PC-9 (cell line): ENCODE results near the gene LRRC39. TPM values are rescaled to one million over a fixed set of nuclear protein-coding genes. Genes with fewer than 3 reads are reported as not detected.

Experiments used
- BruUV-seq: library from RNA; stranded (reverse); fragments of 400-500 nt; replicated peaks from 2 replicates; lab custom pipeline; 2021; lab: Mats Ljungman, UMichigan
- CTCF ChIA-PET: fragments of 300-600 bp; sonication (Branson Sonifier 250); formaldehyde crosslinking; loops from one replicate; lab custom pipeline; 2022; ENCODE audit warnings: antibody characterized with exemption; lab: Charles Lee
- POLR2A ChIA-PET: fragments of 300-600 bp; sonication (Branson Sonifier 250); formaldehyde crosslinking; loops from one replicate; lab custom pipeline; 2022; ENCODE audit warnings: antibody characterized with exemption; ENCODE audit not compliant: unreplicated experiment; lab: Charles Lee
- DNase-seq, 2 experiments: peaks; one replicate each; pipeline versions ENCODE4 v3.0.0 to v3.0.0-alpha.2; 2015 to 2022; ENCODE audit warnings: mixed read lengths in 1 of 2
- H2AFZ ChIP-seq: fragments of 200-600 bp; sonication (generic); 2 replicates; pipeline ENCODE4 v1.8.1; 2017; ENCODE audit warnings: antibody characterized with exemption
- H3F3A ChIP-seq: fragments of 200-600 bp; sonication (generic); 2 replicates; pipeline ENCODE4 v1.8.1; 2017; ENCODE audit warnings: antibody characterized with exemption, mild to moderate bottlenecking, low read depth; ENCODE audit not compliant: insufficient read depth
- H3K27ac ChIP-seq: fragments of 200-600 bp; sonication (generic); 2 replicates; pipeline ENCODE4 v1.6.1; 2016; ENCODE audit warnings: mixed run types
- H3K27me3 ChIP-seq: fragments of 200-600 bp; sonication (generic); 2 replicates; pipeline ENCODE4 v1.6.1; 2016; ENCODE audit warnings: low read depth, mixed run types; ENCODE audit not compliant: insufficient read depth
- H3K36me3 ChIP-seq: fragments of 200-600 bp; sonication (generic); 2 replicates; pipeline ENCODE4 v1.6.1; 2016; ENCODE audit warnings: low read depth, mixed run types
- H3K4me1 ChIP-seq: fragments of 200-600 bp; sonication (generic); replicated peaks from 2 replicates; pipeline ENCODE4 v1.6.1; 2016; ENCODE audit warnings: mixed run types; ENCODE audit not compliant: insufficient read depth
- H3K4me2 ChIP-seq: fragments of 200-600 bp; sonication (generic); 2 replicates; pipeline ENCODE4 v1.6.1; 2017; ENCODE audit warnings: mixed run types
- H3K4me3 ChIP-seq: fragments of 200-600 bp; sonication (generic); 2 replicates; pipeline ENCODE4 v1.6.1; 2016; ENCODE audit warnings: mixed run types
- H3K79me2 ChIP-seq: fragments of 200-600 bp; sonication (generic); 2 replicates; pipeline ENCODE4 v1.6.1; 2017; ENCODE audit warnings: low read depth, mixed run types
- H3K9me2 ChIP-seq: fragments of 200-600 bp; sonication (generic); 2 replicates; pipeline ENCODE4 v1.8.1; 2017; ENCODE audit warnings: mild to moderate bottlenecking; ENCODE audit not compliant: insufficient read depth
- H3K9me3 ChIP-seq: fragments of 200-600 bp; sonication (generic); 2 replicates; pipeline ENCODE4 v1.8.1; 2016; ENCODE audit warnings: low read depth; ENCODE audit not compliant: insufficient read depth
- H4K20me1 ChIP-seq: fragments of 200-600 bp; sonication (generic); 2 replicates; pipeline ENCODE4 v1.8.1; 2017; ENCODE audit not compliant: insufficient read depth
- CTCF ChIP-seq: fragments of 200-600 bp; sonication (generic); conservative IDR thresholded peaks from 2 replicates; pipeline ENCODE4 v1.6.1; 2017; ENCODE audit warnings: mixed run types, antibody characterized with exemption, mild to moderate bottlenecking, moderate library complexity
- EZH2 ChIP-seq: fragments of 200-600 bp; sonication (generic); IDR thresholded peaks from 2 replicates; pipeline ENCODE4 v1.8.0; 2017; ENCODE audit warnings: antibody characterized with exemption, low read depth
- intact Hi-C: fragments of 100-400 bp; cut with micrococcal nuclease; formaldehyde crosslinking; loops from one replicate; pipeline ENCODE4 v1.10.0; 2022; ENCODE audit not compliant: unreplicated experiment
- total RNA-seq: library from RNA; stranded (reverse); gene quantifications from 2 replicates; pipeline ENCODE4 v1.2.3, GENCODE V29; 2021

Gene LRRC39
- total RNA-seq, 1 experiment from 2014 or later: 0.85 TPM

- no peak overlapping the region for H3K27ac ChIP-seq
- H3K9me3 ChIP-seq: no peaks in the 10 kb centered on the region
- intact Hi-C loops: loop anchor here (10.0 kb wide), 2 partner anchors 324 to 764 kb away; partner anchors contain the start of genes EXTL2 and SLC30A7
- BruUV-seq: no TSS peak
- POLR2A ChIA-PET: interaction anchor here (0.7 kb wide), 1 partner anchor 92 kb away, joined by 10 read pairs; no protein-coding TSS in a partner anchor
- H3K4me3 ChIP-seq: peak overlapping the region; percentile 4; the same call in 1 of the 2 replicates
- no peak for DNase-seq
- CTCF ChIA-PET: no interaction called here
- no peaks in the 10 kb centered on the region for H3K9me2 ChIP-seq
- TF ChIP-seq CTCF: no peak
- H3K27me3 ChIP-seq: no peaks in the 10 kb centered on the region
- H3K4me1 ChIP-seq: peaks cover 34% of the 10 kb centered on the region
- H3K36me3 ChIP-seq: no peaks in the 10 kb centered on the region
- H4K20me1 ChIP-seq: no peaks in the 10 kb centered on the region
- peak overlapping the region; percentile 89 for H3K4me2 ChIP-seq
- H3F3A ChIP-seq: peaks cover 6% of the 10 kb centered on the region
- no peak overlapping the region for H2AFZ ChIP-seq
- peaks cover 89% of the 10 kb centered on the region for H3K79me2 ChIP-seq
These were observed 47.4 kb downstream of the LRRC39 start for GRCh38 chr1:100130552-100131077.

GRCh38 chr1:100127226-100127625 is 50.8 kb downstream of the LRRC39 start:
- Histone ChIP-seq H3K4me1 (peaks cover 18% of the 10 kb centered on the region), H2AFZ (no peak overlapping the region), H3K4me2 (no peak overlapping the region), H4K20me1 (no peaks in the 10 kb centered on the region), H3K9me2 (no peaks in the 10 kb centered on the region), H3K9me3 (no peaks in the 10 kb centered on the region), H3K4me3 (no peak overlapping the region), H3K36me3 (0 out of 2 replicates have a peak, but pooled peaks cover 5% of the 10 kb centered on the region), H3F3A (no peaks in the 10 kb centered on the region), H3K27me3 (no peaks in the 10 kb centered on the region), H3K79me2 (peaks cover 59% of the 10 kb centered on the region), H3K27ac (no peak overlapping the region)
- TF ChIP-seq CTCF (no peak), EZH2 (no peak)
- intact Hi-C loops: no loop called here
- BruUV-seq: no TSS peak
- CTCF ChIA-PET: no interaction called here
- DNase-seq: no peak
- POLR2A ChIA-PET: no interaction called here

- ChIA-PET POLR2A (no interaction called here), CTCF (interaction anchor here (0.5 to 0.6 kb wide), 2 partner anchors 230 to 334 kb away, joined by 3 read pairs; no protein-coding TSS in a partner anchor)
- Histone ChIP-seq H2AFZ (no peak overlapping the region), H3K4me2 (no peak overlapping the region), H3K4me3 (no peak overlapping the region), H3K27me3 (no peaks in the 10 kb centered on the region), H3K4me1 (no peaks in the 10 kb centered on the region), H3F3A (no peaks in the 10 kb centered on the region), H3K27ac (no peak overlapping the region), H3K36me3 (peaks cover 27% of the 10 kb centered on the region; the same call in 1 of the 2 replicates), H3K79me2 (peaks cover 12% of the 10 kb centered on the region; the same call in 1 of the 2 replicates), H3K9me3 (no peaks in the 10 kb centered on the region), H4K20me1 (no peaks in the 10 kb centered on the region), H3K9me2 (no peaks in the 10 kb centered on the region)
- intact Hi-C loops: no loop called here
- TF ChIP-seq CTCF (no peak), EZH2 (no peak)
- no peak for DNase-seq
- no TSS peak for BruUV-seq
These were observed 55.9 kb downstream of the LRRC39 start for GRCh38 chr1:100122177-100122576.
